Stimulated activated CD8-positive, alpha-beta memory T cell treated with anti-CD3 and anti-CD28 coated beads, Interleukin-4, amount 100 ng/mL, for 24 hours (primary cell): ENCODE results near the gene BPGM.
"Not testable (repeated sequence)": the region's sequence is repeated elsewhere in the genome, so short reads cannot be mapped to it uniquely, and the experiment has no call there.

Experiments
- DNase-seq: peaks from one replicate; pipeline ENCODE4 v3.0.0-alpha.2; 2020; ENCODE audit warnings: low read depth

BPGM gene

GRCh38 chr7:134632052-134632451 is 14.6 kb upstream of the BPGM start:
- no peak for DNase-seq

DNA sequence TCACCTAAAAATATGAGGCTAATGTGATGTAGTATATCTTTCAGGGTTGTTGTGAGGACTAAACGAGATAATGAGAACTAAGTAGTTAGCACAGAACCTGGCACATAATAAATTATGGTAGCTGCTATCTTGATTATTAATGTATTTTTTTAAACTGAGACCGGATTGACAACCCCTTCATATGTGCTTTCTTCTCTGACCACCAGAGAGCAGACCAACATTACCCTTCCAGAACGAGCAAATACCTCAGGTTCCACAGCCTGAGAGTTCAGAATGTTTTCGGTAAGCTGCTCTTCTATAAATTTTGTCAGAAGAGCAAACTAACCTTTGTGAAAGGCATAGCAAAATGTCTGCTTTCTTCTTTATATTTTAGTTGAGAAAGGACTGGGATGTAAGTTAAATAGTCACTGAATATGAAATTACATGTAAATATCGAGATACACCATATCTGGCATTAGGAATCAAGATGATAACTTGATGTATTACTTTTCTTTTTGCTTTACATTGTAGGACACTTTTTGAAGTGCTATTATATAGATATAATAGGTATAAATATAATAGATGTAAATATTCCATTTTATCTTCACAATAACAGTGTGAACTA is 13.6 kb upstream of the BPGM start:
- no peak for DNase-seq

- no peak for DNase-seq
These were observed 10.6 kb upstream of the BPGM start for GRCh38 chr7:134636008-134636449.

- no peak for DNase-seq
These were observed 9.2 kb upstream of the BPGM start for GRCh38 chr7:134637441-134637840.

DNA sequence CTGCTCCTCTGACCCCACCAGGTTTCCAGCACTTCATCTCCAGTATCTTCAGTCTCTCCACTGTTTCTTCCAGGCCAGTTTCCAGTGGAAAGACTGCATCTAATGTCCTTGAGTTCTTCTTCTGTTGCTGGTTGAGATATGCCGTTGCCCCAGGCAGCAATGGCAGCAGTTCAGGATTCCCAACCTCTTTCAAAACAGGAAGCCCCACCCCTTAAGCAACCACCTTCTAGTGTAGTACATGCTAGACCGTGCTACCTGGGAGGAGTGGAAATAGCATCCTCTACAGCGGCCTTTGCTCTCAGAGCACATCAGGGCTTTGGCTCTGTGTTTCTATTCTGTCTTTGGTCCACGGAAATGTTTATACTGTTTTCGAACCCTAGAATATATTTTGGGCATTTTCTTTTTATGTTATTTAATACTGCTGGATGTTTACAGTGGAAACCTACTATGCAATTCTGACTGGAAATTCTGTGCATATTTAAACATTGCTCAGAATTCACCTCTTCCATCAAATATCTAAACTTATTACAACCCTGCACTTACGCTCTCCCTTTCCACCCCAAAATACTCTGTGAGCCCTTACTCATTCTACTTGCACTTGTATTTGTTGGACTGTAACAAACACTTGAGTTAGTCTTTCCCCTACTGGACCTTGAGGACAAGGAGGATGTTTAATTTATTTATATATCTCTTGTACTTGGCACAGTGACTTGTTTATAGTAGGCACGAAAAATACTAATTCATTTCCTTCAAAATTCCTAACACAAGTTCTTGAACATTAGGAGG is 8.5 kb upstream of the BPGM start:
- no peak for DNase-seq

DNA sequence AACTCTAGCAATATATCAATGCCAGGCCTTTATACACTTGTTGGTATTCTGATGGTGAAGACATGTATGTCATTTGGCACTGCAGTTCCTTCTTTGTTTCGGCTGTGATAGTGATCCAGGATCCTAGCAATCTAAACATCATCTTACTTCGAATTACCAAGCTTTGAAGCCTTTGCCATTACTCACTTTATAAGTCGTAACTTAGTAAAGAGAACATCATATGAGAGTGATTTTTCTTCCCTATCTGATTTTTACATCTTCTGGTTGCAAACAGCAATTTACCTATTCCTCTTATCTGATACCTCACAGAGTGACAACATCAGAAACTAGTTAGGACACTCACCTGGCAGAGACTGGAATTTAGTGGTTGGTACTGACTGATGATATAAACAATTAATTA is 7.6 kb upstream of the BPGM start:
- DNase-seq, result no peak

- no peak for DNase-seq
These were observed 6.9 kb upstream of the BPGM start for GRCh38 chr7:134639683-134640279.

GRCh38 chr7:134640842-134641715 is 5.6 kb upstream of the BPGM start:
- DNase-seq, result no peak

GRCh38 chr7:134641981-134642380 is 4.7 kb upstream of the BPGM start:
- DNase-seq, result not testable (repeated sequence)

GRCh38 chr7:134643131-134643530 is 3.5 kb upstream of the BPGM start:
- no peak for DNase-seq

DNA sequence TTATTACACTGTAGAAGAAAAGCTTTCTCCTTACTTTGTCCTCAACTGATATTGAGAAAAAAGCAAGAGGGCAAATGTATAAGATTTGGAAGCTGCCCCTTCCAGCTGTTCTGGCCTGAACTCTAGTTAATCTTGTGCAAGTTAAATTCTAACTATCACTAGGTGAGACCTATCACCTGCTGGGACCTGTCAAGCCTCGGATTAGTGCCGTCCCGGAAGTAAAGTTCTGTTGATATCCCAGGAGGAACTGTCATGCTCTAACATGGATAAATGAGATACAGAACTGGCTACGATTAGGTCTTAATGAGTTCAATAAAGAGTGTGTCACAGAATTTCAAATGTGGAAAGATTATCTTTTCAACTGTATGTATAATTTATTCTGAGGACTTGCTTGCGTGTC is 1.2 kb upstream of the BPGM start:
- no peak for DNase-seq

GRCh38 chr7:134645935-134646334 is 718 bp upstream of the BPGM start:
- no peak for DNase-seq

DNA sequence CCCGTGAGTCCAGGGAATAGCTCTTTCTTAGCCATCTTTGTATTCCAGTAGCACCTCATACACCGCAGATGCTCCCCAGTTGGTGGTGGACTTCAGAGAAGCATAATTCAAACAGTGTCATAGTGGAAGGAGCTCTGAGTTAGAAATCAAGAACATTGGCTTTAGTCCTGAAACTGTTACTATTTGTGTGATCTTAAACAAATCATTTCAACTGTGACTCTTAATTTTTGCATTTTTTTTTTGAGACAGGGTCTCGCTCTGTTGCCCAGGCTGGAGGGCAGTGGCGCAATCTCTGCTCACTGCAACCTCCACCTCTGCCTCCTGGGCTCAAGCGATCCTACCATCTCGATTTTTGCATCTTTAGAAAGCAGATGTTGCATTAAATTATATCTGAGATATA is 1.8 kb downstream of the BPGM start:
- no peak for DNase-seq

DNA sequence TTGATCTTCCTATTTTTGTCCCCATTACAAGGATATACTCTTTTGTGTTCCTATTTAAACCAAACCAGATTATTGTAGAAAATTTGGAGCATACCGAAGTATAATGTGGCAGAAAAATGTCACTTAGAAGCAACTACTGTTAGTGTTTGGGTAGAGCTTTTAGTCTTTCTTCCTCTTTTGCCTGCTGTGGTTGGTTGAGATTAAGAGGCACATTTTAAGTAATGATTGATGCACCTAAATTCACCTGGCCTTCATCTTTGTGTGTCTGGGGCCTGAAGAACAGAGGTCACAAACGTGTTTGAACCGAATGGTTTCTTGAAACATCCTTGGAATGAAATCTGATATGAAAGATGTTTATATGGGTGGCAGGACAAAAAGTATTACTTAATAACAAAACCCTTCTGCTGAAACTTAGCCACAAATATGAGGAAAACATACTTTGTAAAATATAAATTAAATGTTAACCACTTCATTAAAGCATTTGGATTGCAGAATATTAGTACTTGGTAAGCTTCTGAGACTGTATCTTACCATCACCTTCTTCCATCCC is 2.6 kb downstream of the BPGM start:
- DNase-seq, result no peak

DNA sequence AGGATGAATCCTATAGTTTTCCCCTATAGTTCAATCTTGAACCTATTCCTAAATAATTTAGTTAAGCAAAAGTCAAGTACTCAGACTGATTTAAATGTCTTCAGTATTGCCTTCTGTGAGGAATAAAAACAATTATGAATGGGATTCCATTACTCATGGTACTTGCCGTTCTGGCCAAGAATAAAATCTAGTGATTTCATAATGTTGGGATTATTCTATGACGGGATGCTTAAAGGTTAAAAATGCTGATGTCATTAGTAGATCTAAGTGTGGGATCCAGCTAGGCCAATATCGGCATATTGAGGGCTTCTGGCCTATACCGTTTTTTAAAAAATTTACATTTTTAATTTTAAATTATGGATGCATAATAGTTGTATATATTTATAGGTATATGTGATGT is 5.3 kb downstream of the BPGM start:
- no peak for DNase-seq

GRCh38 chr7:134654104-134654775 is 7.6 kb downstream of the BPGM start:
- DNase-seq, result no peak

DNA sequence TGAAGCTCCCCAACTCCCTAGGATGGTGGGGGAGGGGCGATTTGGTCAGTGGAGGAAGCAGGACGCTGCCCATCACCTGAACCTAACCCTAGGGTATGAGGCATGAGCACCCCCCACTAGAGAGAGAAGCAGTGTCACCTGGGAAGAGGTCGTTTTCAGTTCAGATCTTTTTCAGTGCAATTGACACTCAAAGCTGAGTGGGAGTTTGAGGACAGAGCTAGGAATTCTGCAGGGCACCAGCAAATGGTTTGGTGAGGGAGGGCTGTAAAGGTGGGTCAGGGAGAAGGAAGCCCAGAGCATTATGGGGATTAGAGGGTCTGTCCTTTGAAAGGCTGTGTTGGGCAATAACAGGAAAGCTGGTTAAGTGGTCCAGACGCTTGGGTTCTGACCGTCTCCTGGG is 10.9 kb downstream of the BPGM start:
- DNase-seq, result no peak

GRCh38 chr7:134660242-134660785 is 13.7 kb downstream of the BPGM start:
- no peak for DNase-seq

GRCh38 chr7:134660961-134661376 is 14.3 kb downstream of the BPGM start:
- DNase-seq, result no peak

- DNase-seq, result no peak
These were observed 15.7 kb downstream of the BPGM start for GRCh38 chr7:134662166-134662870.

- DNase-seq, result no peak
These were observed 16.2 kb downstream of the BPGM start for GRCh38 chr7:134662871-134663205.
